T47D (cell line): ENCODE data around the gene PAFAH1B2.

Experiments
- DNase-seq, 2 experiments: peaks; one replicate each; pipeline versions ENCODE4 v3.0.0 to v3.0.0-alpha.2; 2011 to 2012; ENCODE audit warnings: low read depth in 1 of 2, low spot score in 1 of 2
- JUND ChIP-seq: IDR thresholded peaks from 2 replicates; pipeline ENCODE4 v1.6.1; 2012; ENCODE audit warnings: low read depth
- in situ Hi-C: cut with HindIII; loops from 2 replicates; pipeline ENCODE4 v1.10.0; 2016; ENCODE audit warnings: low sequenced_read_pairs, low pct_unique_long_range_greater_than_20kb

The PAFAH1B2 gene

GRCh38 chr11:117222991-117223740 is 79.1 kb downstream of the PAFAH1B2 start:
- TF ChIP-seq JUND: no peak
- in situ Hi-C loops: no loop called here
- DNase-seq: no peak

DNA sequence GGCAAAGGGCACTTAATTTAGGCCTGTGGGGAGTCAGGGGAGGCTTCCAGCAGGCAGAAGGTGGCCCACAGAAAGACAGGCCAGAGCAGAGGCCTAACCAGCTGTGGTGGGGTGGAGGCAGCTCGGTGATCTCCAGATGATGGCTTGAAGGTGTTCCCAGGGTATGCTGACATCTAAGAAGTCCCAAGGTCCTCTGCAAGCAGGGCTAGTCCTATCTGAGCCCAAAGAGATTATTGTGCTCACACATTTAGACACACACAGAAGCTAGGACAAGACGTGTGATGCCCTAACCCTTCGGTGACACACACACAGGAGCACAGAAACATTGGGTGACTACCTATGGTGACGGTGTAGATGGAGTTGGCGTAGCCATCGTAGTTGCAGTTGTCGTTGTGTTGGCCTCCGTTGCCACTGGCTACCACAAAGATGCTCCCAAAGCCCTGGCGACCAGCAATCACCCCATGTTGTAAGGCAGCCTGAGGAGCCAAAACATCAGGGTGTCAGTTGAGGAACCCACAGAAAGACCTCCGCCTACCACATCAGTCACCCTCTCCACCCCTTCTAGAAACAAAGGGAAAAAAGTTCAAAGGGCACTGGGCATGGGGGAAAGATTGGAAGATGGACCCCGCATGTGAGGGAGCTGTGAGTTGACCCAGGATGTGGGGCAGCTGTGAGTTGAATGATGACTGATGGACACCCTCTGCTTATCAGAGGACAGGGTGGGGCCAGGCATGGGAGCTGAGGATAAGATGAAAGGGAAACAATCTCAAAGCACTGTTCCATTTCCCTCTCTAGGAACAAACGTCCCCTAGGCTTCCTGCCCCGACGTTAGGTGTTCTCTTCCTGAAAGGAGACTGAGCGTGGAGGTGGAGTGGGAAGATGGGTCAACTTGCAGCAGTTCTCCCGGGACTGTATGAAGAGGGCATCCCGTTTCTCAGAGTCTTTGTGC is 79.9 kb downstream of the PAFAH1B2 start:
- in situ Hi-C loops: no loop called here
- TF ChIP-seq JUND: no peak

GRCh38 chr11:117225553-117226170 is 81.6 kb downstream of the PAFAH1B2 start:
- no peak for DNase-seq
- in situ Hi-C loops: no loop called here
- TF ChIP-seq JUND: no peak

More for the DNA sequence above, 79.9 kb downstream of the PAFAH1B2 start:
- DNase-seq: no peak
